GM21529 (cell line): Measurements from ENCODE around the gene ADPRM.
"Not testable (repeated sequence)": the region's sequence is repeated elsewhere in the genome, so short reads cannot be mapped to it uniquely, and the experiment has no call there.

Experiments used
- ATAC-seq: cut with Tn5 transposase; IDR thresholded peaks from one replicate; pipeline ENCODE4 v1.9.1; 2021; ENCODE audit not compliant: unreplicated experiment

ADPRM gene

GRCh38 chr17:10697092-10698081 lies at the start of gene ADPRM, which contains the start of gene SCO1:
ADPRM (plus strand) TSS chr17:10697594; CDS start chr17:10704927, 7,333 bp downstream.
SCO1 (minus strand) TSS chr17:10697533; CDS start chr17:10697507, 26 bp downstream.
- ATAC-seq, result peak; percentile 96

GRCh38 chr17:10648381-10648780 lies 49.0 kb upstream of the ADPRM start:
- ATAC-seq, result no peak

GRCh38 chr17:10648956-10649355 lies 48.4 kb upstream of the ADPRM start:
- ATAC-seq, result no peak

- ATAC-seq, result no peak
These were observed 47.8 kb upstream of the ADPRM start for GRCh38 chr17:10649602-10650001.

- no peak for ATAC-seq
These were observed 45.5 kb upstream of the ADPRM start for GRCh38 chr17:10651927-10652326.

- ATAC-seq, result peak; percentile 48
These were observed 44.3 kb upstream of the ADPRM start for GRCh38 chr17:10652984-10653659.

GRCh38 chr17:10653987-10654386 lies 43.4 kb upstream of the ADPRM start:
- no peak for ATAC-seq

- ATAC-seq, result no peak
These were observed 40.2 kb upstream of the ADPRM start, which contains the start of gene MYH3 for GRCh38 chr17:10657148-10657547. MYH3 (minus strand) TSS chr17:10657309; CDS start chr17:10655064, 2,245 bp downstream.

GRCh38 chr17:10657879-10658278 lies 39.5 kb upstream of the ADPRM start:
- ATAC-seq, result no peak

GRCh38 chr17:10661437-10661836 lies 36.0 kb upstream of the ADPRM start:
- no peak for ATAC-seq

- ATAC-seq, result no peak
These were observed 34.2 kb upstream of the ADPRM start for GRCh38 chr17:10663231-10663630.

GRCh38 chr17:10664571-10664970 lies 32.8 kb upstream of the ADPRM start:
- no peak for ATAC-seq

GRCh38 chr17:10666906-10667305 lies 30.5 kb upstream of the ADPRM start:
- no peak for ATAC-seq

- ATAC-seq, result no peak
These were observed 28.6 kb upstream of the ADPRM start for GRCh38 chr17:10668775-10669174.

GRCh38 chr17:10673312-10673711 lies 24.1 kb upstream of the ADPRM start:
- ATAC-seq, result no peak

GRCh38 chr17:10674704-10675103 lies 22.7 kb upstream of the ADPRM start:
- no peak for ATAC-seq

GRCh38 chr17:10681866-10682446 lies 15.4 kb upstream of the ADPRM start:
- ATAC-seq, result no peak

GRCh38 chr17:10683853-10684252 lies 13.5 kb upstream of the ADPRM start:
- no peak for ATAC-seq

- ATAC-seq, result no peak
These were observed 9.9 kb upstream of the ADPRM start for GRCh38 chr17:10687499-10687898.

- not testable (repeated sequence) for ATAC-seq
These were observed 1.5 kb upstream of the ADPRM start for GRCh38 chr17:10695875-10696407.
